GM21423 (cell line): Measurements from ENCODE around the gene TNFRSF17.
A peak's percentile ranks its signal among the peaks of the same experiment; 100 is the strongest.
"Not testable (repeated sequence)": the region's sequence is repeated elsewhere in the genome, so short reads cannot be mapped to it uniquely, and the experiment has no call there.

Experiments used
- ATAC-seq: cut with Tn5 transposase; IDR thresholded peaks from one replicate; pipeline ENCODE4 v1.9.1; 2021; ENCODE audit warnings: mild to moderate bottlenecking, moderate library complexity; ENCODE audit not compliant: unreplicated experiment

TNFRSF17 gene

DNA sequence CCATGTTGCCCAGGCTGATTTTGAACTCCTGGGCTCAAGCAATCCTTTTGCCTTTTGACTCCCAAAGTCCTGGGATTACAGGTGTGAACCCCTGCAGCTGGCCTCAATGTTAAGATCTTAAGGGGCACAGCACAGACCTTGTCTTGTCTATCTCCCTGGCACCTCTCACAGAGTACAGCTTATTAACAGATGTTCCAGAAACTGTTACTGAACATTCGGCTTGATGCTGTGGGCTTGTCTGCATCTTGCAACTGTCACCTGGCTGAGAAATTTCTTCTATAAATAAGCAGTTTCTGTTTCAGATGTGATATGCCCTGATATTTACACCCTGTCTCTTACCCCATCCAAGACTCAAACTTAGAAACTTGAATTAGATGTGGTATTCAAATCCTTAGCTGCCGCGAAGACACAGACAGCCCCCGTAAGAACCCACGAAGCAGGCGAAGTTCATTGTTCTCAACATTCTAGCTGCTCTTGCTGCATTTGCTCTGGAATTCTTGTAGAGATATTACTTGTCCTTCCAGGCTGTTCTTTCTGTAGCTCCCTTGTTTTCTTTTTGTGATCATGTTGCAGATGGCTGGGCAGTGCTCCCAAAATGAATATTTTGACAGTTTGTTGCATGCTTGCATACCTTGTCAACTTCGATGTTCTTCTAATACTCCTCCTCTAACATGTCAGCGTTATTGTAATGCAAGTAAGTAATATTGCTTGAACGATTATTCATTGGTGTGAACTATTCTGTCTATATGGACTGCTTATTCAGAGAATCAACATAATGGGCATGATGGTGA lies at the start of gene TNFRSF17:
Gene TNFRSF17 (plus strand): TSS at position 450 of the 791 bp plus-strand sequence. CDS start 115 bp downstream, at position 565.
- ATAC-seq: peak; percentile 79

DNA sequence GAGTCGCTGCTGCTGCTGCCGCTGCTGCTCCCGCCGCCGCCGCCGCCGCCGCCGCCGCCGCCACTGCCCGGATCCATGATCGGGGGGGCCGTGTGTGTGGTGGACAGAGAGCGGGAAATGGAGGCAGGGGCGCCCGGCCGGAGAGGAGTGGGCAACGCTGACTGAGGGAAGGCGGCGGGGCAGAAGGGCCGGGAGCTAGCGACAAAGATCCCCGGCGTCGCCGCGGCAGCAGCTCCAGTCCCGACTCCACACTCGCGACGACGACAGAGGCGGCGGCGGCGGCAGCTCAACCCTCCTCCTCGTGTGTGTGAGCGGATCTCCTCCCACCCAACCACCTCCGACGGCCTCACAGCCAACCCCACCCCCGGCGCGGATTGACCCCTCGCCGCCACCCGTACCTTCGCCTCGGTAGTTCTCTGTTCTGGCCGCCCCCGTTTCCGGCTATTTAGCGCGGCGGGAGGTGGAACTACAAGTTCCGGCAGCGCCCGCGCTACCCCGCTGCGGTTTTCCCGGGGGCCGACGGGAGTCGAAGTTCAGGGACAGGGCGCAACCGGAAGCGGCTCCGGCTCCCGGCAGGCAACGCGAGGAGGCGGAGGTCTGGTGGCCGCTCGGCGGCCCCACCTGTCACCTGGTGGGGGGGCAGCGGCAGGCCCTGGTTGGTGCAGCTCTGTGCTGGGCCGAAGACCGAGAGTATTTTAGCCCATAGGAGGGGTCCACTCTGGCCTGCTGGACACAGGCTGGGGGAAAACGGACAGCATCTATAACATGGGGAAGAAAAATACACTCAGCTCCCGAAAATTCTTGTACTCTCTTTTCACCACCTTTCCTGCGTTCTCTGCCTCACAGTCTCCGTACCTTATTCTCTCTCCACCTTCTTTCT lies 49.1 kb upstream of the TNFRSF17 start, which contains the start of gene GSPT1:
Gene GSPT1 (minus strand): TSS at position 313 of the 880 bp plus-strand sequence. CDS start 236 bp downstream, at position 77.
- peak; percentile 81 for ATAC-seq

DNA sequence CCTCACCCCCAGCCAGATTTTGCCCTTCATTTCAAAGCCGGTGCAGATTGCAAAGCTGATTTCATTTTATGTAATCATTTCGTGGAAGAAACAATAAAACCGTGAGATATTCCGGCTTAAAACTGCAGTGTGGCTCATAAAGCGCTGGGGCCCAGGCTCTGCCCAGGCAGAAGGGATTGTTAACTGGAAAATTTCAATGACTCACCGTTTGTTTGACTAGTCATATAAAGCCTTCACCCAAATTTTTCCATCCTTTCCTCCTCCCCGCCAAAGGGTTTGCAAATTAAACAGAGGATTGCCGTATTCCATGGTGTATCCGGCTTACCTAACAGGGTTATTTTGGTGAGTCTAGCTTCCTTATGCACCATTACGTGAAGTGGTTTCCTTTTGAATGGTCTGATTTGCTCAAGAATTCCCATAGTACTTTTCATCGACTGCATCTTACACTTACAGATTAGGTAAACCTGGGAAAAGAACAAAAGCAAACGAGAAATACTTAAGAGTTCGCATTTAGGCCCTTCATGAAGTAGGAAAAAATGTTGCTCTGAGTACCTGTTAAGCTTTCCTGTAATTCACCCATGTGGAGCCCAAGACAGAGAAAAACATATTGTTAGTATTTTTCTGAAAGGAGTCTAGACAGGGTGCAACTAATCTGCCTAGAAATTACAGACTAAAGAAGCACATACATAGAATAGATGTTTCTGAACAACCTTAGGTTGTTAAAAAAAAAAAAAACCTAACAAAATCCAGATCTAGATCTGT lies 48.3 kb upstream of the TNFRSF17 start:
- ATAC-seq: no peak

DNA sequence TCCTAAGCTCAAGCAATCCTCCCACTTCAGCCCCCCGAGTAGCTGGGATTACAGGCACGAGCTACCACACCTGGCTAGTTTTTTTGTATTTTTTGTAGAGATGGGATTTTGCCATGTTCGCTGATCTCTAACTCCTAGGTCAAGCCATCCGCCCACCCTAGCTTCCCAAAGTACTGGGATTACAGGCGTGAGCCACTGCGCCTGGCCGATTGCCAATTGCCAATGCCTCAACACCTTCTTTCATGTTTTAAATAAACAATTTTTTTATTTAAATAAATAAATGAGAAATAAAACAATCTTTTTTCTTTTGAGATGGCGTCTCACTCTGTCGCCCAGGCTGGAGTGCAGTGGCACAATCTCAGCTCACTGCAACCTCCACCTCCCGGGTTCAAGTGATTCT lies 41.0 kb upstream of the TNFRSF17 start:
- ATAC-seq: not testable (repeated sequence)

DNA sequence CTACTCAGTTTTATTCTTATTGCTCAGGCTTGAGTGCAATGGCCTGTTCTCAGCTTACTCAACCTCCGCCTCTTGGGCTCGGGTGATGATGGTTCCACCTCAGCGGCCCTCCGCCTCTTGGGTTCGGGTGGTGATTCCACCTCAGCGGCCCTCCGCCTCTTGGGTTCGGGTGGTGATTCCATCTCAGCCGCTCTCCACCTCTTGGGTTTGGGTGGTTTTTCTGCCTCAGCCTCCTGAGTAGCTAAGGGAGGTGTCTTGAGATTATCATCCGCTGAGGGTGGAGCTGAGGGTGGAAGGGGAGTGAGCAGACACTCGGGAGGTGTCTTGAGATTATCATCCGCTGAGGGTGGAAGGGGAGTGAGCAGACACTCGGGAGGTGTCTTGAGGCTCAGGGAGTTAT lies 37.7 kb upstream of the TNFRSF17 start:
- ATAC-seq: not testable (repeated sequence)

GRCh38 chr16:11941945-11942344 lies 23.1 kb upstream of the TNFRSF17 start, which contains the start of gene NPIPB2:
TSS of gene NPIPB2 (minus strand) at chr16:11942045. CDS start at chr16:11942045, 0 bp downstream.
- not testable (repeated sequence) for ATAC-seq

- ATAC-seq: no peak
Measured at GRCh38 chr16:11946433-11946832, 18.6 kb upstream of the TNFRSF17 start.

- ATAC-seq: no peak
Measured at GRCh38 chr16:11948819-11949218, 16.2 kb upstream of the TNFRSF17 start.

- no peak for ATAC-seq
Measured at GRCh38 chr16:11949527-11949926, 15.5 kb upstream of the TNFRSF17 start.

DNA sequence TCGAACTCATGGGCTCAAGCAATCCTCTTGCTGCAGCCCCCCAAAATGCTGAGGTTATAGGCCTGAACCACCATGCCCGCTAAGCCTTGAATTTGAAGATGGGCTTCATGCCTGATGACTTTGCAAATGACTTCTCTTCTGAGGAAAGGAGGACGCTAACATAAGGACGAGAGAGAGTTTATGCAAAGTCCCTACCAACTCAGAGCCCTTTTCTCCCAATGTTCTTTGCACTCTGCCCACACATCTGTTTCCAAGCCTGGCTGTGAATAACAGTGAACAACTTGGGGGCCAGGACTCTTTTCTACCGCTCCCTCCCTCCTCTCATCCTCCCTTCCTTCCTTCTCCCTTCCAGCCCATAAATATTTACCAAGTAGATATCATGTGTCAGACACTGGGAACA lies 14.6 kb upstream of the TNFRSF17 start:
- ATAC-seq: no peak

DNA sequence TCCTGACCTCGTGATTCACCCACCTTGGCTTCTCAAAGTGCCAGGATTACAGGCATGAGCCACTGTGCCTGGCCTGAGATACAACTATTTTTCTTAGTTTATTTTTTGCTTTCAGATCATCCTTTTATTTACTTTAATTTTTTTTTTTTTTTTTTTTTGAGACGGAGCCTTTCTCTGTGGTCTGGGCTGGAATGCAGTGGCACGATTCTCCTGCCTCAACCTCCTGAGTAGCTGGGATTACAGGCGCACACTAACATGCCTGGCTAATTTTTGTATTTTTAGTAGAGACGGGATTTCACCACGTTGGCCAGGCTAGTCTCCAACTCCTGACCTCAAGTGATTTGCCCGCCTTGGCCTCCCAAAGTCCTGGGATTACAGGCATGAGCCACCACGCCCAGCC lies 11.4 kb upstream of the TNFRSF17 start:
- ATAC-seq: not testable (repeated sequence)

DNA sequence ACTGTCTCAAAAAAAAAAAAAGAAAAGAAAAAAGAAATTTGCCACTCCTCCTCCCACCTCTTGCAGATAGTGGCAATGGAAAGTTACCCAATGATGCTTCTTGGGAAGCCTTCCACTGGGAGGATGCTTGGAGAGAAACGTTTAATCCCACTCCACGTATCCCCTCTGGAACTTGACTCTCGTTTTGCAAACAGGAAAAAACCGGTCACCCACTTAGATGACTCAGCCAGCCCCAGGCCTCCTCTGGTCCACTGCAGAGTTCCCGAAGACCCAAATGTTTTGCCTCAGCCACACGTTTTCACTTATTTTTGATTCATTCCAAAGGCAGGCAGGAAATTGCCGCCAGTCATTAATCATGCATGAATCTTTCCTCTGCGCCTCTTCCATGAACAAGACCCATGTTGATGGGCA lies 9.3 kb upstream of the TNFRSF17 start:
- no peak for ATAC-seq

DNA sequence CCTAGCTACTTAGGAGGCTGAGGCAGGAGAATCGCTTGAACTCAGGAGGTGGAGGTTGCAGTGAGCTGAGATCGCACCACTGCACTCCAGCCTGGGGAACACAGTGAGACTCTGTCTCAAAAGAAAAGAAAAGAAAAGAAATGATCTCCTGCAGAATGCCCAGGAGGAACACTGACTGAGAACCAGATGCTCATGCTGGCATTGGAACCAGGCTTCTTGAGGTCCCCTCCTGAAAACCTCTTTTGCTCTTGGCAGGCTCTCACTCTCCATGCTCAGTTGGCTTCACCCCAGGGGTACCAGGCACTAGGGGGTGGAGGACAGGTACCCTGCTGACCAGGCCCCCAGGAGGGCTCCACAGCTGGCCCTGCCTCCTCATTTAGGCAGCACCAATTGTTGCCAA lies 8.5 kb upstream of the TNFRSF17 start:
- no peak for ATAC-seq

GRCh38 chr16:11957591-11958395 lies 7.2 kb upstream of the TNFRSF17 start:
- no peak for ATAC-seq

DNA sequence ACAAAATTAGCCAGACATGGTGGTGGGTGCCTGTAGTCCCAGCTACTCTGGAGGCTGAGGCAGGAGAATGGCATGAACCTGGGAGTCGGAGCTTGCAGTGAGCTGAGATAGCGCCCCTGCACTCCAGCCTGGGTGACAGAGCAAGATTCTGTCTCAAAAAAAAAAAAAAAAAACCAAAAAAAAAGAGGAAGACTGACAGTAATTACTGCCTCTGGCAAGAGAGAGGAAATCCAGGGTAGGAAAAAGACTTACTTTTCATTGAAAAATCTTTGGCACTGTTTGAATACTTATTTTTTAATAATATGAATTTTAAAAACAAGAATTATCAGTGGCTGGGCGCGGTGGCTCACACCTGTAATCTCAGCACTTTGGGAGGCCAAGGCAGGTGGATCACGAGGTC lies 2.6 kb upstream of the TNFRSF17 start:
- not testable (repeated sequence) for ATAC-seq

- ATAC-seq: not testable (repeated sequence)
Measured at GRCh38 chr16:11962978-11963377, 2.0 kb upstream of the TNFRSF17 start.

DNA sequence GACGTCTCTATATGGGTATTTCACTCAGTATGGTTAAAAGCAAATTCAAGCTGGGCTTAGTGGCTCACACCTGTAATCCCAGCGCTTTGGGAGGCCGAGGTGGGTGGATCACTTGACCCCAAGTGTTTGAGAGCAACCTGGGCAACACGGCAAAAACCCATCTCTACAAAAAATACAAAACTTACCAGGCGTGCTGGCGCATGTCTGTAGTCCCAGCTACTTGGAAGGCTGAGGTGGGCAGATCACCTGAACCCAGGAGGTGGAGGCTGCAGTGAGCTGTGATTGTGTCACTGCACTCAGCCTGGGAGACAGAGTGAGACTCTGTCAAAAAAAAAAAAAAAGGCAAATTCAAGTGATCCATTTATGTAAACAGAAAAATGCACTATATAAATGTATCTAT lies 1.3 kb upstream of the TNFRSF17 start:
- ATAC-seq: no peak

DNA sequence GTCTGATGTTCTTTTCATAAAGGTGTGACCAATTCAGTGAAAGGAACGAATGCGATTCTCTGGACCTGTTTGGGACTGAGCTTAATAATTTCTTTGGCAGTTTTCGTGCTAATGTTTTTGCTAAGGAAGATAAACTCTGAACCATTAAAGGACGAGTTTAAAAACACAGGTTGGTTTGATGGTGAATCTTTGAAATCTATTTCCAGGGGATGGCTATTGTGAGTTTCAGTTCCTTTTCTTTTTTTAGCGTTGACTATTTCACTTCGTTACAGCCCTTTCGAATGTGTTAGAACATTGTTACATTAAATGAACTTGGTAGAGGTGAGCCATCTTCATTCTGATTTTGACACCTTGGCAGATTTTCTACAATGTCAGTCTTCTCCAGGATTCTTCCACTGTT lies 1.2 kb downstream of the TNFRSF17 start:
- peak; percentile 32 for ATAC-seq

DNA sequence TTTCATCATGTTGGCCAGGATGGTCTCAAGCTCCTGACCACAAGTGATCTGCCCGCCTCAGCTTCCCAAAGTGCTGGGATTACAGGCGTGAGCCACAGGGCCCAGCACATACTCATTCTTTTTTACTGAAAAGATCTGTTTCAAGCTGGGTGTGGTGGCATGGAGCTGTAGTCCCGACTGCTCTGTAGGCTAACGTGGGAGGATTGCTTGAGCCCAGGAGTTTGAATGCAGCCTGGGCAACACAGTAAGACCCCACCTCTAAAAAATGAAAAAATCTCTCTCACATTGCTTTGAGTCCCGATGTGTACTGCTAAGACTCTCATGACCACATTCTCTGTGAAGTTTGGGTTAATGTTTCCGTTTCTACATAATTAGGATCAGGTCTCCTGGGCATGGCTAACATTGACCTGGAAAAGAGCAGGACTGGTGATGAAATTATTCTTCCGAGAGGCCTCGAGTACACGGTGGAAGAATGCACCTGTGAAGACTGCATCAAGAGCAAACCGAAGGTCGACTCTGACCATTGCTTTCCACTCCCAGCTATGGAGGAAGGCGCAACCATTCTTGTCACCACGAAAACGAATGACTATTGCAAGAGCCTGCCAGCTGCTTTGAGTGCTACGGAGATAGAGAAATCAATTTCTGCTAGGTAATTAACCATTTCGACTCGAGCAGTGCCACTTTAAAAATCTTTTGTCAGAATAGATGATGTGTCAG lies 2.3 kb downstream of the TNFRSF17 start:
- no peak for ATAC-seq
